WERI-Rb-1 (cell line): ENCODE data around the gene MCM3AP.

Experiments used
- DNase-seq: peaks from one replicate; pipeline ENCODE4 v3.0.0-alpha.2; 2020
- H3K27ac ChIP-seq: fragments of 250-450 bp; sonication (Bioruptor Pico); 2 replicates; pipeline ENCODE4 v1.5.1; 2020; ENCODE audit warnings: mild to moderate bottlenecking, moderate library complexity
- H3K27me3 ChIP-seq: fragments of 250-450 bp; sonication (Bioruptor Pico); 2 replicates; pipeline ENCODE4 v1.5.1; 2021; ENCODE audit warnings: mild to moderate bottlenecking, low read depth, moderate library complexity; ENCODE audit not compliant: insufficient read depth, severe bottlenecking
- H3K36me3 ChIP-seq: fragments of 250-450 bp; sonication (Bioruptor Pico); 2 replicates; pipeline ENCODE4 v1.5.1; 2020; ENCODE audit warnings: mild to moderate bottlenecking, moderate library complexity
- H3K4me3 ChIP-seq: 2 replicates; pipeline ENCODE4 v1.5.1; 2011; ENCODE audit warnings: low read depth, mild to moderate bottlenecking, control low read depth, low read length
- H3K9me3 ChIP-seq: fragments of 250-450 bp; sonication (Bioruptor Pico); 2 replicates; pipeline ENCODE4 v1.5.1; 2021; ENCODE audit warnings: mild to moderate bottlenecking, moderate library complexity; ENCODE audit not compliant: severe bottlenecking
- CTCF ChIP-seq: IDR thresholded peaks from 2 replicates; pipeline ENCODE4 v1.5.1; 2011; ENCODE audit warnings: low read depth, mild to moderate bottlenecking, control low read depth, inconsistent platforms, low read length

Gene MCM3AP

GRCh38 chr21:46289655-46290179 is 4.3 kb upstream of the MCM3AP start:
- Histone ChIP-seq H3K27ac (no peak overlapping the region), H3K36me3 (peaks cover 29% of the 10 kb centered on the region), H3K4me3 (no peak overlapping the region), H3K27me3 (no peaks in the 10 kb centered on the region), H3K9me3 (no peaks in the 10 kb centered on the region)
- no peak for DNase-seq
- no peak for TF ChIP-seq CTCF

- Histone ChIP-seq H3K27ac (peak overlapping the region; percentile 95), H3K36me3 (peaks cover 51% of the 10 kb centered on the region)
These were observed 2.1 kb upstream of the MCM3AP start for GRCh38 chr21:46287541-46287940.

GRCh38 chr21:46286648-46287002 is 1.2 kb upstream of the MCM3AP start:
- Histone ChIP-seq H3K36me3 (peaks cover 54% of the 10 kb centered on the region), H3K27me3 (no peaks in the 10 kb centered on the region), H3K27ac (peak overlapping the region; percentile 95), H3K9me3 (peaks cover 2% of the 10 kb centered on the region), H3K4me3 (peak overlapping the region; percentile 96)
- TF ChIP-seq CTCF = no peak
- no peak for DNase-seq

More at GRCh38 chr21:46287541-46287940, 2.1 kb upstream of the MCM3AP start:
- TF ChIP-seq CTCF = no peak
- DNase-seq = no peak
- Histone ChIP-seq H3K27me3 (no peaks in the 10 kb centered on the region), H3K9me3 (peaks cover 2% of the 10 kb centered on the region), H3K4me3 (peak overlapping the region; percentile 96)

- peaks cover 2% of the 10 kb centered on the region for H3K9me3 ChIP-seq
- peak within 1 kb of the TSS; percentile 96 for H3K4me3 ChIP-seq
- peaks cover 54% of the 10 kb centered on the region for H3K36me3 ChIP-seq
- DNase-seq = peak; percentile 95
- peak within 1 kb of the TSS; percentile 95 for H3K27ac ChIP-seq
- TF ChIP-seq CTCF = peak; percentile 42
- no peaks in the 10 kb centered on the region for H3K27me3 ChIP-seq
These were observed 593 bp upstream of the MCM3AP start, which contains the start of gene YBEY for GRCh38 chr21:46285761-46286647. TSS of gene YBEY (plus strand) at chr21:46286342. CDS start at chr21:46286914, 572 bp downstream.

- no peaks in the 10 kb centered on the region for H3K27me3 ChIP-seq
- peaks cover 62% of the 10 kb centered on the region for H3K36me3 ChIP-seq
- peaks cover 2% of the 10 kb centered on the region for H3K9me3 ChIP-seq
- TF ChIP-seq CTCF = no peak
- no peak for DNase-seq
- peak overlapping the region; percentile 96 for H3K4me3 ChIP-seq
- H3K27ac ChIP-seq = peak overlapping the region; percentile 95; the same call in 1 of the 2 replicates
These were observed 678 bp downstream of the MCM3AP start for GRCh38 chr21:46284733-46285132.
